D721Med (cell line): ENCODE data around the gene OMA1.
"Not testable (repeated sequence)": the region's sequence is repeated elsewhere in the genome, so short reads cannot be mapped to it uniquely, and the experiment has no call there.

Experiments used
- DNase-seq: peaks from one replicate; pipeline ENCODE4 v3.0.0; 2011; ENCODE audit warnings: low spot score; ENCODE audit not compliant: insufficient read length
- FAIRE-seq: peaks from 2 replicates; lab custom pipeline; 2011; peaks lifted over from hg19 to GRCh38; lab: Jason Lieb, UNC
- TF ChIP-seq, protein P1 (sequence below): IDR thresholded peaks from 2 replicates; pipeline ENCODE4 v1.5.1; 2012; ENCODE audit warnings: mild to moderate bottlenecking, control low read depth; ENCODE audit not compliant: insufficient read depth; ENCODE audit errors: missing control alignments

Gene OMA1

DNA sequence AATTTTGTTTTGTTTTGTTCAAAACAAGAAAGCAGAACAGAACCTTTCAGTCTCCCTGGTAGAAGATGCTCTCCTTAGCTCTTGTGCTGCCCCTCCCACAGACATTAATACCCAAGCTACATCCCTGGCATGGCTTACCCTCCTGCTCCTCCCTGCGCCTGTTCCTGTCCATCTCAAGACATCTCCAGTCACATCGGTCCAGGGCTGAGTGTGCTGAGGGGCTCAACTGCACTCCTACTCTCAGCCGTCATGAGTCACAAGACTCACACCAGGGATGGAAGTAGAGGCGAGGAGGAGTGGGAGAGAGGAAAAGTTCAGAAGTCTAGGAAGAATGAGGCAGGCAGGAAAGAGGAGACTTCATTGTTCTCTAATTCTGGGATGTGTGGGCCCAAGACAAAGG is 39.7 kb upstream of the OMA1 start:
- TF ChIP-seq, protein P1, sequence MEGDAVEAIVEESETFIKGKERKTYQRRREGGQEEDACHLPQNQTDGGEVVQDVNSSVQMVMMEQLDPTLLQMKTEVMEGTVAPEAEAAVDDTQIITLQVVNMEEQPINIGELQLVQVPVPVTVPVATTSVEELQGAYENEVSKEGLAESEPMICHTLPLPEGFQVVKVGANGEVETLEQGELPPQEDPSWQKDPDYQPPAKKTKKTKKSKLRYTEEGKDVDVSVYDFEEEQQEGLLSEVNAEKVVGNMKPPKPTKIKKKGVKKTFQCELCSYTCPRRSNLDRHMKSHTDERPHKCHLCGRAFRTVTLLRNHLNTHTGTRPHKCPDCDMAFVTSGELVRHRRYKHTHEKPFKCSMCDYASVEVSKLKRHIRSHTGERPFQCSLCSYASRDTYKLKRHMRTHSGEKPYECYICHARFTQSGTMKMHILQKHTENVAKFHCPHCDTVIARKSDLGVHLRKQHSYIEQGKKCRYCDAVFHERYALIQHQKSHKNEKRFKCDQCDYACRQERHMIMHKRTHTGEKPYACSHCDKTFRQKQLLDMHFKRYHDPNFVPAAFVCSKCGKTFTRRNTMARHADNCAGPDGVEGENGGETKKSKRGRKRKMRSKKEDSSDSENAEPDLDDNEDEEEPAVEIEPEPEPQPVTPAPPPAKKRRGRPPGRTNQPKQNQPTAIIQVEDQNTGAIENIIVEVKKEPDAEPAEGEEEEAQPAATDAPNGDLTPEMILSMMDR, result no peak
- DNase-seq (no peak), FAIRE-seq (no peak)

DNA sequence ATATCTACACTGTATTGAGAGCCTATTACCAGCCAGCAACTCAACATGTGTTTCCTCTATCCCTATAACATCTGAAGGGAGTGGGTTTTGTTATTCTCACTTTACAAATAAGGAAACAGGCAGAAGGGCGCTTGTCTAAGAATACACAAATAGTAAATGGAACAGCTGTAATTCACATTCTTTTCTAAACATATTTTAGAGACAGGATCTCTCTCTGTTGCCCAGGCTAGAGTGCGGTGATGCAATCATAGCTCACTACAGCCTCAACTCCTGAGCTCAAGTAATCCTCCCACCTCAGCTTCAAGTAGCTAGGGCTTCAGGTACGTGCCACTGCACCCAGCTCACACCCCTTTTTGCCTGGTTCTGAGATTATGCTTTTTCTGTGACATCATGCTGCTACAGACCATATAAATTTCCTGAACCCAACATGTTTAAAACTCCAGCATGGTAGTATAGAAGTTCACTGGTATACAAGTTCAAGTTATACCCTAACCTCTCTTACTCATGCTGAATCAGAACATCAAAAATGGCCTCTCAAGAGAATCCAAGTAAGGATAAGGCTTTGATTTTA is 39.1 kb upstream of the OMA1 start:
- FAIRE-seq, result no peak
- TF ChIP-seq, protein P1, result no peak
- no peak for DNase-seq

DNA sequence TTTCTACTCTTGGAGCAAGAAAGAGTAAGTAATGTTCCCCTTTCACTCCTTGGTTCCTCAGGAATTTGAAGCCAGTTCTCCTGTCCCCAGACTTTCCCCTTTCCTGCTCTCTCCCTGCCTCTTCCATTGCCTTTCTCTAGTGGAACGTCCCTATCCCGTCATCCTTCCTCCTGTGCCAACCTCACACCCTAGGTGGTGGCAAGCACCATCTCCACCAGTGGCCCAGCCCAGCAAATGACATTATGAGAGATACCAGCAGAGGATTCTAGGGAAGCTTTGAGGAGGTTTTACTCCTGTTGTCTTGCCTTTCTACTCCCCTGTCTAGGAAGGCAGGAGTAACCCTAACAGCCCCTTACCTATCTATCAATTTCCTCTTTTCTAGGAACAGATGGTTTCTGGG is 38.6 kb upstream of the OMA1 start:
- FAIRE-seq (no peak), DNase-seq (no peak)
- TF ChIP-seq, protein P1, result no peak

DNA sequence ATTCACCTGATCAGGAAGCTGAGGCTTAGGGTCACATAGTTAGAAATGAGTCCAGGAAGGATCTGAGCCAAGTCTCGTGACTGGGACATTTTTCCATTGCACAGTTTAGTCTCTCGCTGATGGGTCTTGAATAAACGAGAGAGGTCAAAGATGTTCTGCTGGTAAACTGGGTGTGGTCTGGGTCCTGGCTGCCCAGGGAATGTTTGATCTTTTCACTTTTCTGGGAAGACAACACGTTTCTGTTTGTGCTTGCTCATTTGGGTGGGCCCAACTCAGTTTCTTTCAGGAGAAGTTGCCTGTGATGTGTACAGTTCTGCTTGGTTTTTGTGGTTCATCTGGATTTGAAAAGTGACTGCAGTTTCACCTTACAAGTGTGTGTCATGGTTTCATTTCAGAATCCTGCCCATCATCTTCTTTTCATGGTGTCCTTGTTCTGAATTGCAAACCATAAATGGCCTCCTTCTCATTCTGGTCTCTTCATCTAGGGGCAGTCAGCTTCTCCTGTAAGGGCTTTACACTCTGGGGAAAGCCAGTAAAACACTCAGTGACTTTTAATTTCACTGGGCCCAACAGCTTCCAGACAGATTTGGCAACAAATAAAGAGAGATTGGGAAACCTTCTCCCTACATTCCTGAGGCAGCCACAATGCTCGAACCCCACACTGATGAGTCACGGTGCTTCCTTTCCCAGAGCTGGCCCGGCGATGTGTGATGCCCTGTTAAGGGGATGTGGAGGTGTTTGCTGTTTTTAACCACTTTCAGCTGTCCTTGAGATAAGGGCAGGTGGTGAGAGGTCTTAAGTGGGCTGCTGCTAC is 37.8 kb upstream of the OMA1 start:
- DNase-seq (no peak), FAIRE-seq (no peak)
- TF ChIP-seq, protein P1, result no peak

DNA sequence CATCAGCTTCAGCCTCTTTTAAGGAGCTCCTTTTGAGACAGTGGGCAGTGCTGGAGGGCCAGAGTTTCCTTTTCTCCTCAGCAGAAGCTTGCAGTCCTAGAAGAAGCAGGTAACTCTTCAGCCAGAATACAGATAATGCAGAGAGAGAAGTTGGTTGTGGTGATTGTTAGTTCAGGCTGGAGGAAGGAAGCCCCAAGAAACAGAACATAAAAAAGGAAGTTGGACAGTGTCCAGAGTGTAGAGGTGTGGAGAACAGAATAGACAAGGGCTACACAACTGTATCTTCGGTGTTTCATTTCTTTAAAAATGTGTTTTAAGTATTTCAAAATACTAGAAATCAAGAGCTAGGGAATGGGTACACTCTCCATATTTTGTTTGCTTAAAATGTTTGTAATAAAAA is 37.0 kb upstream of the OMA1 start:
- TF ChIP-seq, protein P1, result no peak
- FAIRE-seq, result no peak

DNA sequence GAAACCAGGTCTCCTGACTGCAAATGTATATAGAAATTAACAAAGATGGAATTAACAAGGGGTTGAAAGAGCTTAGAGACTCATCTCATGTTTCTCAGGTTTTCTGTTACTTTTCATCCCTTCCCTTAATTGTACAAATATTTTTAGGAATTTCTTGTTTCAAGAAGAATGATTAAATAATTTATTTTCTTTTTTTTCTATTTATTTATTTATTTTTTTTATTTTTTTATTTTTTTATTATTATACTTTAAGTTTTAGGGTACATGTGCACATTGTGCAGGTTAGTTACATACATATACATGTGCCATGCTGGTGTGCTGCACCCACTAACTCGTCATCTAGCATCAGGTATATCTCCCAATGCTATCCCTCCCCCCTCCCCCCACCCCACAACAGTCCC is 35.6 kb upstream of the OMA1 start:
- not testable (repeated sequence) for FAIRE-seq, DNase-seq

More for the DNA sequence above, 37.0 kb upstream of the OMA1 start:
- DNase-seq, result no peak

DNA sequence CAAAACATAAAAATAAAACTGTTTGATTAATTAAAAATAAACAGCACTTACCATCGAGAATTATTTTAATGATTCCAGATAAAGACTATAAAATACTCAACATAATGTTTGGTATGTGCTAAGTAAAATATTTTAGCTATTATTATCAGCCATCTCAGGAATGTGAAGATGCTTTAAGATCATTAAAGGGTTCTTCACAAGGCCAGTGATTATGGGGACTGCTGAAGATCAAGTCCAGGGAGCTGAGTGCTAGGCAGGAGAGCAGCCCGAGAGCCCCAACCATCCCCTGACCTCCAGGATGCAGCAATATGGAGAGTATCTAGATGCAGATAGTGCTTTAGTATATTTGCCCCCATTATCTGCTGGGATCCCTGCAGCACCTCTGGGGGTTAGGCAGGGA is 35.1 kb upstream of the OMA1 start:
- no peak for DNase-seq
- FAIRE-seq, result no peak
- TF ChIP-seq, protein P1, result no peak
